ENCODE results near the gene CEBPA.

Gene CEBPA

DNA sequence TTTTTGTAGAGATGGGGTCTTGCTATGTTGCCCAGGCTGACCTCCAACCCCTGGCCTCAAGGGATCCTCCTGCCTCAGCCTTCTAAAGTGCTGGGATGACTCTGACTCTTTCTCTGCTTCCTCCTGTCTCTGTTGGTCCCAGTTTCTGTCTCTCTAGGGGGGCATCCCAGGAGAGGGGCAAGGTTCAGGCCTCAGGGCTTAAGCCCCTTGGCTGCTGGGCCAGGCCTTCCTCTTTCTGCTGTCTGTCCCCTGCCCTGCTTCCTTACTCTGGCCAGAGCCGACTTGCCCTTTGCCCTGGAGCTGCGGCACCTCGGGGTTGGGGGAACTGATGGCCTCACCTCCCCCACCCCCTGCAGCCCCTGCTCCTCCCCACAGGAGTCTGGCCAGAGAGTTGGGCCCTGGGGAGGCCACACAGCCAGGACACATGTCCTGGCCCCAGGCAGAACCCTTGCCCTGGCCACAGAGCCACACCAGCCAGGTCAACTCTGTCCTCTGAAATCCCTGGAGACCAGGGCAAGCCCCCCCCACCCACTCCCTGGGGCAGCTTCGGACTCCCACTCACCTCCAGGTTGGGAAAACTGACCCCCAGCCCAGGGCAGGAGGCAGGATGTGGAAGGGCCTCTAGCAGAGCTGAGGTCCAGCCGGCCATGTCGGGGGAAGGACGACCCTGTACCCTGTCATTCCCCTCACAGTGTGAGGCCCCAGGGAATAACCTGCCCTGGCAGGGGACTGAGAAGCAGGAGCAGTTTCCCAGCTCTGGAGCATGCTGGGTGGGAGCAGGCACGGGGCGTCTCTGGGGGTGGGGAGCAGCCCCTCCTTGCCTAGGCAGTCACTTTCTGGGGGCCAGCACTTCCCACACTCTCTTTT, 23.7 kb downstream of the CEBPA start:
- TF ChIP-seq, protein P1, sequence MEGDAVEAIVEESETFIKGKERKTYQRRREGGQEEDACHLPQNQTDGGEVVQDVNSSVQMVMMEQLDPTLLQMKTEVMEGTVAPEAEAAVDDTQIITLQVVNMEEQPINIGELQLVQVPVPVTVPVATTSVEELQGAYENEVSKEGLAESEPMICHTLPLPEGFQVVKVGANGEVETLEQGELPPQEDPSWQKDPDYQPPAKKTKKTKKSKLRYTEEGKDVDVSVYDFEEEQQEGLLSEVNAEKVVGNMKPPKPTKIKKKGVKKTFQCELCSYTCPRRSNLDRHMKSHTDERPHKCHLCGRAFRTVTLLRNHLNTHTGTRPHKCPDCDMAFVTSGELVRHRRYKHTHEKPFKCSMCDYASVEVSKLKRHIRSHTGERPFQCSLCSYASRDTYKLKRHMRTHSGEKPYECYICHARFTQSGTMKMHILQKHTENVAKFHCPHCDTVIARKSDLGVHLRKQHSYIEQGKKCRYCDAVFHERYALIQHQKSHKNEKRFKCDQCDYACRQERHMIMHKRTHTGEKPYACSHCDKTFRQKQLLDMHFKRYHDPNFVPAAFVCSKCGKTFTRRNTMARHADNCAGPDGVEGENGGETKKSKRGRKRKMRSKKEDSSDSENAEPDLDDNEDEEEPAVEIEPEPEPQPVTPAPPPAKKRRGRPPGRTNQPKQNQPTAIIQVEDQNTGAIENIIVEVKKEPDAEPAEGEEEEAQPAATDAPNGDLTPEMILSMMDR (IDR thresholded peaks at IDR 0.05; ENCODE audit: low read depth, low read length), result no peak
- no peak overlapping the region for H3K4me3 ChIP-seq (ENCODE audit: low read depth, low read length)

DNA sequence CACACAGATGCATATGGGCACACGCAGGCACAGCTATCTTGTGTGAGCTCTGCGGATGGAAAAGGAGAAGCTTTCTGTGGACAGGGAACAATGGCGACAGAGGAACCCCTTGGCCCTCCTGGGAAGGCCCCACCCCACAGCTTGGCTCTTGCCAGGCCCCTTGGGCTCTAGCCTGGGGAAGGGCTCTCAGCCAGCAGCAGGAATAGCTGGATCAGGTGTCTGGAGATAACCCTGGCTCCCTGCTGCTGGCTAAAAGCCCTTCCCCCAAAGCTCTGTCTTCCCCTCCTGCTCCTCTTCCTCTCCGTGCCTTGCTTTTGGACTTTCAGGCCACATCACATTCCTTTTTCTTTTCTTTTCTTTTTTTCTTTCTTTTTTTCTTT, 24.3 kb downstream of the CEBPA start:
- TF ChIP-seq, protein P1 (IDR thresholded peaks at IDR 0.05; ENCODE audit: low read depth, low read length), result no peak
- H3K4me3 ChIP-seq (ENCODE audit: low read depth, low read length), result no peak overlapping the region

DNA sequence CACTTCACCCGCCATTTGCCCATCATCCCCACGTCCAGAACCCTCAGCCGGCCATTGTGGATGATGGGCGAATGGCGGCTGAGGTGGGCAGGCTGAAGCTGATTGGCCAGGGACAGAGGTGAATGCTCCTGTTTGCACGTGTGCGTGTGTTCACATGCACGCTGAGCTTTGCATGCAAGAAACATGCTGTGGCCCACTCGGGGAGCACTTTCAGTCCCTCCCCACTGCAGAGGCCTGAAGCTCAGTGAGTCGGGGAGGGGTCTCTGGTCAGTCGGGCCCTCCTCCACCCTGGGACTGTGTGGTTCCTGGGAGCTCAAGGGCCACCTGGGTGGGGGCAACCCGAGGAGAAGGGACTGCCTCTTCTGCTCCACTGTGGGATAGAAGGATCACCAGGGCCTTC, 24.9 kb downstream of the CEBPA start:
- TF ChIP-seq, protein P1 (IDR thresholded peaks at IDR 0.05; ENCODE audit: low read depth, low read length), result no peak
- no peak overlapping the region for H3K4me3 ChIP-seq (ENCODE audit: low read depth, low read length)

DNA sequence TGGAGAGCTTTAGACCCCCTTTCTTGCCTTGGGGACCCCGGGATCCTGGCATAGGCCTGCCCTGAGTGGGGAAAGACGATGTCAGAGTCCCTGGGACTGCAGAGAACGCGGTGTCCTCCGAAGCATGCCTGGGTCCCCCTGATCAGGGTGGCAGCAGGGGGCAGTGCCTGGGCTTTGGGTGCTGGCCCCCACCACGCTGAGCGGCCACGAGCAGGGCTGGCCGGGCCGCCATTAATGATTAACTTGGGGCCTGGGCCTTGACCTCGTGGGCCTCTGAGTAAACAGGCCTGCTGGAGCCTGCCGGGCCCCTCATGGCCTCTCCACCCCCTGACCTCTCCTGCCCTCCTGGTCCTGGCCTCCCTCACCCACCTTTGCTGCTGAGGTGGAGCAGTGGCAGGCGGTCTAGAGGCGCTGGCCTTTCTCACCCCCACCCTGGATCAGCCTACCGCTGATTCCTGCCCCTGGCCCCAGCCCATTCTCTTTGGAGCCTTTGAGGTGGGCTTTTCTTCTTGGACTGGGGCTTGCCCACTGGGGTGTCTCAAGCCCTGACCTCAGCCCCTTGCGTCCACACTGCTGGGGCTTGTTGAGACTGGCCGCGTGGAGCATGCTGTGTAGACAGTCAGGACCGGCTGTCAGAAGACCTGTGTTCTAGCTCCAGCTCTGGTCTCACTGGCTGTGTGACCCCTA, 26.3 kb downstream of the CEBPA start:
- H3K4me3 ChIP-seq (ENCODE audit: low read depth, low read length), result no peak overlapping the region
- TF ChIP-seq, protein P1 (IDR thresholded peaks at IDR 0.05; ENCODE audit: low read depth, low read length), result no peak

DNA sequence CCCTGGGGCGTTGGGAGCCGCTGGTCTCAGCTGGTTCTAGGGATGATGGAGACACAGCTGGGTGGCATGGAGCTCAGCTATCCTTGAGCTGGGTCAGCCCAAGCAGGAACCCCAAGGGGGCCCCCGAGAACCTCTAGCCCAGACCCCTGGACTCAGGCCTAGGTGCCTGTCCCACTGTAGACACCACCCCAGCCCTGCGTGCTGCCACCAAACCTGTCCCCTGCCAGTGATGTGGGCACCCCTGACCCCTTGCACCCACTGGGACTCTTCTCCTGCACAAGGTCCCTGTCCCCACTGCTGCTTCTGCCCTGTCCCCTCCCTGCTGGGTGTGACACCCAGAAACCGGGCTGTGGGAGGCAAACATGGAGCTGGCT, 26.8 kb downstream of the CEBPA start:
- TF ChIP-seq, protein P1 (IDR thresholded peaks at IDR 0.05; ENCODE audit: low read depth, low read length), result no peak
- no peak overlapping the region for H3K4me3 ChIP-seq (ENCODE audit: low read depth, low read length)

DNA sequence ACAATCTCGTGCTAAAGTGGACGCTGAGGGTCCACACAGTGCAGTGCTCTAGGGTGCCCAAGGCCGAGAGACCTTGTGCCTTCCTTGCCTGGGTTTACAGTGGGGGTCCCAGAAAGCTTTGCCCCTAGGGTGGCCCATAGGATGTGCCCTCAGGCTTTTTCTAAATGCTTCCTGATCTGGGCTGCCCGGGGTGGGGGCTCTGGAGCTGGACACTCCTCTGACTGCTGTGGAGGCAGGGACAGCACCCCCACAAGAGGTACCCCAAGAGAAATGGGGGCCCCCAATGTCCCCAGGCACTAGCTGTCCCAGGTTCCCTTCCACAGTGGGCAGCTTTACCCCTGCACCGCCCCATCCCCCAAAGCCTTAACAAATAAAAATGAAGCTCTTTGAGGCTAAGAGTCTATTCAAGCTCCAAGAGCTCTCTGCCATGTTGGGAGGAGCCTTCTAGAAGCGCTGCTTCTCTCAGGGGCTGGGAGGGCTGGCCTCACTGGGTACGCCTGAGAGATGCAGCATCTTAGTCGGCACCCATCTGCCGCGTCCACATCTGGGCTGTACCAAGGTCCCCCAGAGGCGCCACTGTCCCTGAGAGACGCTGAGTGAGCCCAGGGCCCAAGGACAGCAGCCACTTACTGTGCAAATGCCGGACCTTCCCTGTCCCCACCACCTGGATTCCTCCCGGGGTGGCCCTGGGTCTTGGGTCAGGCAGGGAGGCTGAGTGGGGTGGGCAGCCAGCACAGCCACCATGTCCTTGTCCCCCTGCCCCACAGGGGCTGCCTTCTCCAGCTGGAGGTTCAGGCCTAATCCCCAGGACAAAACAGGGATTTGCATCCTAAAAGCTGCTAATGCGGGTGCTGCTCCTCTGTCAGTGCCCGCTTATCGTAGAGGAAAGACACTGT, 27.4 kb downstream of the CEBPA start:
- no peak overlapping the region for H3K4me3 ChIP-seq (ENCODE audit: low read depth, low read length)
- TF ChIP-seq, protein P1 (IDR thresholded peaks at IDR 0.05; ENCODE audit: low read depth, low read length), result no peak
